ENCODE results near the gene XPO6.

DNA sequence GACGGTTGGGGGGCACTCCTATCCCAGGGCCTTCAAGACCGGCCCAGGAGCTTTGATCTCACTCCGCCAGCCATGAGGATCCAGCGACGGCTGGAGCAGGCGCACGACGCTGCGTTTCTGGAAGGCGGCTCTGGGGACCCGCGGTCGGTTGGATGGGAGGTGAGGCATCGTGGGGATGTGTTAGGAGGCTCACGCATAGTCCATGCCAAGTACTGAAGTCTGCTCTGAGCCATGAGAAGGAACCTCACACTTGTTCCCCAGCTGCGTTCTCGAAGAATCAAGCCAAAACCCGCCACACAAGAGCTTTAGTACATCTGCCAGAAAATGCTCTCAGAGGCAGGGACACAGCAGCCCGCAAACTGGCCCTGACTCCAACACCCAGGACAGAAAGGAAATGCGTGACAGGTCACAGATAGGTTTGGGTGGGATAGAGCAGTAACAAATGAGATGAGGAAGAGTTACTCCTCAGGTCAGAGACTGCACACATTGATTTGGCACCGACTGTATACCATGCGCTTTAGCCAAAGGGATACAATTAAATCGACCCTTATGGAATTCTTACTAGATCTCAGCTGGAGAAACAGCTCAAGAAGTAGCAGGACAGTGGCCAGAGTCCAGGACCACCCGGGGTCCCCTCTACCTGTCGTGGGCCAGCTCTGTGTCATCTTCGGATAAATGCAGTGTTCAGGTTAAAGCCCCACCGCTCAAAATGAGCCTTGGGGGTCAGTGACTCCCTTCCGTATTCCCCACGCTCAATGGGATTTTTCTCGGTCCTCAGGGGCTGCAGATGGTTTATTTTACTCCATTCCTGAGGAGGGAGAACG lies 141.6 kb downstream of the XPO6 start:
- TF ChIP-seq, protein P1, sequence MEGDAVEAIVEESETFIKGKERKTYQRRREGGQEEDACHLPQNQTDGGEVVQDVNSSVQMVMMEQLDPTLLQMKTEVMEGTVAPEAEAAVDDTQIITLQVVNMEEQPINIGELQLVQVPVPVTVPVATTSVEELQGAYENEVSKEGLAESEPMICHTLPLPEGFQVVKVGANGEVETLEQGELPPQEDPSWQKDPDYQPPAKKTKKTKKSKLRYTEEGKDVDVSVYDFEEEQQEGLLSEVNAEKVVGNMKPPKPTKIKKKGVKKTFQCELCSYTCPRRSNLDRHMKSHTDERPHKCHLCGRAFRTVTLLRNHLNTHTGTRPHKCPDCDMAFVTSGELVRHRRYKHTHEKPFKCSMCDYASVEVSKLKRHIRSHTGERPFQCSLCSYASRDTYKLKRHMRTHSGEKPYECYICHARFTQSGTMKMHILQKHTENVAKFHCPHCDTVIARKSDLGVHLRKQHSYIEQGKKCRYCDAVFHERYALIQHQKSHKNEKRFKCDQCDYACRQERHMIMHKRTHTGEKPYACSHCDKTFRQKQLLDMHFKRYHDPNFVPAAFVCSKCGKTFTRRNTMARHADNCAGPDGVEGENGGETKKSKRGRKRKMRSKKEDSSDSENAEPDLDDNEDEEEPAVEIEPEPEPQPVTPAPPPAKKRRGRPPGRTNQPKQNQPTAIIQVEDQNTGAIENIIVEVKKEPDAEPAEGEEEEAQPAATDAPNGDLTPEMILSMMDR (optimal IDR thresholded peaks at IDR 0.05 in 1 of 3, IDR thresholded peaks at IDR 0.05 in 1 of 3, conservative IDR thresholded peaks at IDR 0.05 in 1 of 3; ENCODE audit: extremely low read depth in 1 of 3, insufficient read depth in 2 of 3, low read length in 3 of 3) = no peak
- TF ChIP-seq EZH2 (IDR thresholded peaks at IDR 0.05; ENCODE audit: low read length) = no peak
